ENCODE results near the gene FRYL. TPM values are rescaled to one million over a fixed set of nuclear protein-coding genes. Genes with fewer than 3 reads are reported as not detected.
A peak's percentile ranks its signal among the peaks of the same experiment; 100 is the strongest.

Gene FRYL
- total and polyA plus RNA-seq, 2 experiments from 2014 or later: 20.6 to 33.0 TPM

DNA sequence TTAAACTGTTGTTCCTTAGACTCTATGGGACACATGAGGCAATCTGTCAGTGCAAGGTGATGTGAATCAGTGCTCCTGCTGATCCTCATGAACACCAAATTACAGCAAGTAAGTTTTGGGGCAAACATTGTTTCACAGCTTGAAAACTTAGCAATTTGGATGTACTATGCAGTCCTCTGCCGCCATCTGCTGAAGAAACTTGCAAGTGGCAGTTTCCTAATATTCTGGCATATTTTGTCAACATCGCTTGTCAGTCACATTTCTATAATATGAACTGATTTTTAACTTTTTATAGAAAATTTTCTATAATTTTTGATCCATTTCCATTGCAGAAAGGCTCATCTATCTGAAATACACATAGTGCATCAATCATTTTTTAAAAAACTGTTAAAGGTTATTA, 233.7 kb downstream of the FRYL start:
- TF ChIP-seq CTCF (IDR thresholded peaks at IDR 0.05; ENCODE audit: low read depth, low read length): peak; percentile 62
- DNase-seq (ENCODE audit: low read depth in 1 of 2, low spot score in 1 of 2): peak; percentile 32 to 65
- H3K9me3 ChIP-seq (ENCODE audit: low read depth): no peaks in the 10 kb centered on the region
- no peak overlapping the region for H3K27ac ChIP-seq
- no peak overlapping the region for H3K4me3 ChIP-seq
- H3K27me3 ChIP-seq: no peaks in the 10 kb centered on the region
- no peaks in the 10 kb centered on the region for H3K4me1 ChIP-seq (ENCODE audit: low read depth)
- peaks cover 71% of the 10 kb centered on the region for H3K36me3 ChIP-seq

DNA sequence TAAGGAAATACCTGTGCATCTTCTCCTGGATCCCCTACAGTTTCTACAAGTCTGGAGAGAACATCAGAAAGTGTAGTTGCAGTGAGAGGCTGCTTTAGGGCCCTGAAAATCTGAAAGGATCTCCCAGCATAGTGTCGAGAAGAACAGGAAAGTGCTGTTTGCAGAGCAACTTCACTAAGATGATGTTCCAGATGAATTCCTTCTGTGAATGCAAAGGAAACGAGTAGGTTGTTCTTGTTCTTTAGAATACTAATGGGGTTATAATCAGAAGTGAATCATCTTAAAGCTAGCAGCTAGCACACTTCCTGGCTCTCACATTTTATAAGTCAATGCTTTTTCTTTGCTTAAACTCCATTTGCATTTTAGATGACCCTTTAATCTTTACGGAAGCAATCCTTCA, 236.3 kb downstream of the FRYL start:
- no peak for DNase-seq (ENCODE audit: low read depth in 1 of 2, low spot score in 1 of 2)
- H3K27ac ChIP-seq: no peak overlapping the region
- no peaks in the 10 kb centered on the region for H3K4me1 ChIP-seq (ENCODE audit: low read depth)
- no peak overlapping the region for H3K4me3 ChIP-seq
- TF ChIP-seq CTCF (IDR thresholded peaks at IDR 0.05; ENCODE audit: low read depth, low read length): no peak
- H3K36me3 ChIP-seq: peaks cover 69% of the 10 kb centered on the region
- no peaks in the 10 kb centered on the region for H3K27me3 ChIP-seq
- H3K9me3 ChIP-seq (ENCODE audit: low read depth): no peaks in the 10 kb centered on the region

DNA sequence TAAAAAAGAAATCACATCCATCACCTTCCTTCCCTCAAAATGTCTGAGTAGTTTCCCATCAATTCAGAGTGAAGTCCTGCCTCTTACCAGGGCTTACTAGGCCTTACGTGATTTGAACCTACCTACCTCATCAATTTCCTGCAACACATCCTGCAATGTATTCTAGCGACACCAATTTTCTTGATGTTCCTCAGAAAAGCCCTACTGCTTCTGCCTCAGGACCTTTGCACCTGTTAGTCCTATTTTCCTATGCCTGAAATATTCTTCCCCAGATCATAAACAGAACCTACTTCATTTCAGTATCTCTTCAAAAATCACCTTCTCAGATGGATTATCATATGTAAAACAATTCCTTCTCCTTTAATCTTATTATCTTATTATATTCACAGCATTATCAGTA, 237.2 kb downstream of the FRYL start:
- H3K27ac ChIP-seq: no peak overlapping the region
- H3K4me3 ChIP-seq: no peak overlapping the region
- no peaks in the 10 kb centered on the region for H3K9me3 ChIP-seq (ENCODE audit: low read depth)
- DNase-seq (ENCODE audit: low read depth in 1 of 2, low spot score in 1 of 2): no peak
- H3K27me3 ChIP-seq: no peaks in the 10 kb centered on the region
- H3K4me1 ChIP-seq (ENCODE audit: low read depth): no peaks in the 10 kb centered on the region
- peaks cover 68% of the 10 kb centered on the region for H3K36me3 ChIP-seq
- TF ChIP-seq CTCF (IDR thresholded peaks at IDR 0.05; ENCODE audit: low read depth, low read length): no peak

DNA sequence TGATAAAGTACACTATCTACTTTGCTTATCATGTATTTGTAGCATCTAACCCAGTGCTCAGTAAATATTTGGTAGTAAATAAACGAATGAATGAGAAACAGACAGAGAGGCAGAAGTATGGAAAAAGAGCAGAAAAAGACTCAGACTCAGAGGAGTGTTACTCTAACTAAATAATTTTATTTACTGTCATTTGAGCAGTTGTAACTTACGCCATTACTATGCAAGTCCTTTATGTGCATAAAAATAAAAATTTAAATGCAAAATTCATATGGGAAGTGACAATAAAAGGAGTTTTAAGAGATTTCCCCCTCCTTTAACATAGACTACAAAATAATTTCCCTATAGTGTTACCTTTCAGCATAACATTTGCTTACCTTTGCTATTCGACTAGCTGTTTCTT, 240.5 kb downstream of the FRYL start:
- no peak for TF ChIP-seq CTCF (IDR thresholded peaks at IDR 0.05; ENCODE audit: low read depth, low read length)
- peaks cover 52% of the 10 kb centered on the region for H3K36me3 ChIP-seq
- no peaks in the 10 kb centered on the region for H3K27me3 ChIP-seq
- DNase-seq (ENCODE audit: low read depth in 1 of 2, low spot score in 1 of 2): no peak
- no peak overlapping the region for H3K27ac ChIP-seq
- H3K4me3 ChIP-seq: no peak overlapping the region
- H3K4me1 ChIP-seq (ENCODE audit: low read depth): no peaks in the 10 kb centered on the region
- H3K9me3 ChIP-seq (ENCODE audit: low read depth): no peaks in the 10 kb centered on the region

- H3K4me3 ChIP-seq: no peak overlapping the region
- DNase-seq (ENCODE audit: low read depth in 1 of 2, low spot score in 1 of 2): no peak
- no peaks in the 10 kb centered on the region for H3K4me1 ChIP-seq (ENCODE audit: low read depth)
- H3K27ac ChIP-seq: no peak overlapping the region
- peaks cover 55% of the 10 kb centered on the region for H3K36me3 ChIP-seq
- TF ChIP-seq CTCF (IDR thresholded peaks at IDR 0.05; ENCODE audit: low read depth, low read length): no peak
- H3K9me3 ChIP-seq (ENCODE audit: low read depth): no peaks in the 10 kb centered on the region
- H3K27me3 ChIP-seq: no peaks in the 10 kb centered on the region
These were observed 241.7 kb downstream of the FRYL start for GRCh38 chr4:48538358-48538757.

- TF ChIP-seq CTCF (IDR thresholded peaks at IDR 0.05; ENCODE audit: low read depth, low read length): no peak
- Histone ChIP-seq H3K9me3 (ENCODE audit: low read depth) (no peaks in the 10 kb centered on the region), H3K4me1 (ENCODE audit: low read depth) (no peaks in the 10 kb centered on the region), H3K4me3 (no peak overlapping the region), H3K27ac (peak overlapping the region; percentile 5), H3K27me3 (no peaks in the 10 kb centered on the region), H3K36me3 (peaks cover 50% of the 10 kb centered on the region)
- DNase-seq (ENCODE audit: low read depth in 1 of 2, low spot score in 1 of 2): no peak
These were observed 253.7 kb downstream of the FRYL start for GRCh38 chr4:48526406-48526805.
